CD4-positive, alpha-beta T cell treated with Interleukin-6 for 4 hours (primary cell): ENCODE data around the gene ATP6V0C.
"Not testable (repeated sequence)": the region's sequence is repeated elsewhere in the genome, so short reads cannot be mapped to it uniquely, and the experiment has no call there.

Source experiments
- DNase-seq: peaks from one replicate; pipeline ENCODE4 v3.0.0-alpha.2; 2020; ENCODE audit warnings: mixed read lengths

The ATP6V0C gene

GRCh38 chr16:2560131-2560797, 46.5 kb downstream of the ATP6V0C start:
- DNase-seq: not testable (repeated sequence)

- not testable (repeated sequence) for DNase-seq
Observed at GRCh38 chr16:2560798-2561133, 47.0 kb downstream of the ATP6V0C start.

- DNase-seq: not testable (repeated sequence)
Observed at GRCh38 chr16:2567506-2567905, 53.8 kb downstream of the ATP6V0C start.

GRCh38 chr16:2568573-2568972, 54.8 kb downstream of the ATP6V0C start:
- not testable (repeated sequence) for DNase-seq
